ENCODE measurements around the gene NUMB. TPM values are rescaled to one million over a fixed set of nuclear protein-coding genes. Genes with fewer than 3 reads are reported as not detected.

Gene NUMB
- total and polyA plus RNA-seq, 2 donors (not counting 3 experiments of a cell fraction or from before 2014, with no cell fraction given), result 128 to 164 TPM

- no peaks in the 10 kb centered on the region for H3K79me2 ChIP-seq (ENCODE audit: control insufficient read depth, insufficient read depth, low read length)
- dilution Hi-C loops (cut with MboI; ENCODE audit: extremely low pct_ligation_motif_present, low sequenced_read_pairs), result no loop called here
- TF ChIP-seq JUN (IDR thresholded peaks at IDR 0.05; ENCODE audit: borderline replicate concordance, insufficient read depth, insufficient read length, low read depth) (no peak), GATA2 (IDR thresholded peaks at IDR 0.05; ENCODE audit: insufficient read depth, insufficient read length, low read depth, low read length) (no peak), CTCF (IDR thresholded peaks at IDR 0.05; ENCODE audit: extremely low read depth in 1 of 2, insufficient read depth in 1 of 2, low read depth in 1 of 2, low read length in 2 of 2) (no peak), POLR2AphosphoS5 (IDR thresholded peaks at IDR 0.05; ENCODE audit: insufficient read depth, low read depth, low read length) (no peak), EZH2 (IDR thresholded peaks at IDR 0.05; ENCODE audit: borderline replicate concordance, low read depth, low read length, severe bottlenecking) (no peak), POLR2A (IDR thresholded peaks at IDR 0.05; ENCODE audit: low read depth, low read length) (no peak), MYC (IDR thresholded peaks at IDR 0.05; ENCODE audit: low read depth, low read length) (no peak), MAX (IDR thresholded peaks at IDR 0.05; ENCODE audit: insufficient read depth, insufficient read length) (no peak), FOS (IDR thresholded peaks at IDR 0.05; ENCODE audit: borderline replicate concordance, insufficient read depth, low read length) (no peak)
- DNase-seq (ENCODE audit: low read depth, low spot score) (no peak), FAIRE-seq (no peak)
- H2AFZ ChIP-seq (ENCODE audit: low read depth, low read length), result no peak overlapping the region
- no TSS peak for BruUV-seq (replicated peaks)
- ChIA-PET CTCF (interaction anchor here (0.7 to 7.0 kb wide), 6 partner anchors 12 to 200 kb away, joined by 3 to 39 read pairs (median 5); no protein-coding TSS in a partner anchor), POLR2A (interaction anchor here (0.7 kb wide), 1 partner anchor 122 kb away, joined by 3 read pairs; no protein-coding TSS in a partner anchor)
- peaks cover 14 to 26% of the 10 kb centered on the region in 2 experiments for H3K36me3 ChIP-seq (ENCODE audit: control insufficient read depth in 2 of 2, extremely low read depth in 1 of 2, insufficient read depth in 2 of 2, low read length in 2 of 2)
- peaks cover 15% of the 10 kb centered on the region for H3K4me1 ChIP-seq (ENCODE audit: control insufficient read depth, extremely low read depth, insufficient read depth, low read length)
- no peak overlapping the region for H3K4me3 ChIP-seq (replicated peaks in 1 of 3; ENCODE audit: insufficient read depth in 1 of 3, low read depth in 1 of 3, low read length in 3 of 3)
- no peaks in the 10 kb centered on the region for H3K9me1 ChIP-seq (replicated peaks; ENCODE audit: control insufficient read depth, extremely low read depth, insufficient read depth, low read length)
- intact Hi-C loops (cut with micrococcal nuclease), result no loop called here
- H3K9ac ChIP-seq (replicated peaks; ENCODE audit: extremely low read depth, insufficient read depth, low read length), result no peak overlapping the region
- no peaks in the 10 kb centered on the region for H3K27me3 ChIP-seq (ENCODE audit: control insufficient read depth in 2 of 2, insufficient read depth in 2 of 2, low read length in 2 of 2)
- H4K20me1 ChIP-seq (replicated peaks; ENCODE audit: control insufficient read depth, extremely low read depth, insufficient read depth, low read length), result no peaks in the 10 kb centered on the region
- no peaks in the 10 kb centered on the region for H3K9me3 ChIP-seq (replicated peaks; ENCODE audit: control insufficient read depth, insufficient read depth, low read length)
- H3K4me2 ChIP-seq (ENCODE audit: insufficient read depth, low read length), result no peak overlapping the region
- no peak overlapping the region for H3K27ac ChIP-seq (ENCODE audit: insufficient read depth, low read depth, low read length)
These were observed 186.0 kb downstream of the NUMB start for GRCh38 chr14:73272393-73272792.

All from endothelial cell of umbilical vein (primary cell).